ENCODE measurements around the gene BMF.

The BMF gene

GRCh38 chr15:40096094-40096891 is 12.4 kb downstream of the BMF start:
- H2BK12ac ChIP-seq (ENCODE audit: low read length in 2 of 2) = peak overlapping the region in 1 of 2 experiments; percentile 73
- H3K18ac ChIP-seq (ENCODE audit: low read depth in 1 of 2, low read length in 2 of 2) = peak overlapping the region; percentile 86 to 87
- H3K4me2 ChIP-seq (ENCODE audit: low read length, poor library complexity, severe bottlenecking) = no peak overlapping the region
- H2BK5ac ChIP-seq (ENCODE audit: low read depth, low read length, poor library complexity, severe bottlenecking) = no peak overlapping the region
- peak overlapping the region; percentile 64 for H3K27ac ChIP-seq (ENCODE audit: low read length, poor library complexity, severe bottlenecking)
- H2BK15ac ChIP-seq (ENCODE audit: low read depth, poor library complexity, severe bottlenecking) = no peak overlapping the region
- peak overlapping the region; percentile 82 for H2BK120ac ChIP-seq (ENCODE audit: low read depth, low read length)
- peak; percentile 33 for DNase-seq
- no peak overlapping the region for H2AFZ ChIP-seq (ENCODE audit: low read depth, low read length)
- H3K4me3 ChIP-seq (ENCODE audit: insufficient read depth in 1 of 2, low read depth in 1 of 2, low read length in 2 of 2) = no peak overlapping the region
- peaks cover 10 to 27% of the 10 kb centered on the region in 2 experiments for H3K36me3 ChIP-seq (ENCODE audit: control insufficient read depth in 1 of 2, insufficient read depth in 2 of 2, low read depth in 1 of 2, low read length in 2 of 2)
- no peaks in the 10 kb centered on the region for H3K9me3 ChIP-seq (ENCODE audit: control insufficient read depth, low read length)
- H3K79me1 ChIP-seq (replicated peaks; ENCODE audit: low read length, poor library complexity, severe bottlenecking) = peaks cover 17% of the 10 kb centered on the region
- no peak overlapping the region for H3K14ac ChIP-seq (ENCODE audit: low read length in 2 of 2)
- H3K9ac ChIP-seq (ENCODE audit: low read length) = no peak overlapping the region
- H2AK5ac ChIP-seq (ENCODE audit: low read length, severe bottlenecking) = peak overlapping the region; percentile 93
- H4K8ac ChIP-seq (ENCODE audit: low read length) = peak overlapping the region; percentile 77
- H3K27me3 ChIP-seq (ENCODE audit: control insufficient read depth in 1 of 2, insufficient read depth in 1 of 2, low read length in 2 of 2) = no peaks in the 10 kb centered on the region
- 71% methylated on average over 6 of the region's 8 CpGs for WGBS
- peak overlapping the region; percentile 62 to 68 for H3K4ac ChIP-seq (ENCODE audit: low read depth in 1 of 2, low read length in 2 of 2)
- H3K4me1 ChIP-seq (ENCODE audit: control insufficient read depth, insufficient read depth, low read depth, low read length) = peaks cover 62% of the 10 kb centered on the region
- no peak overlapping the region for H3K23ac ChIP-seq (ENCODE audit: low read length in 2 of 2)
- peak overlapping the region; percentile 66 for H4K91ac ChIP-seq (ENCODE audit: low read length)

GRCh38 chr15:40095371-40096093 is 13.1 kb downstream of the BMF start:
- Histone ChIP-seq H2BK120ac (ENCODE audit: low read depth, low read length) (peak overlapping the region; percentile 82), H3K4me2 (ENCODE audit: low read length, poor library complexity, severe bottlenecking) (no peak overlapping the region), H2BK12ac (ENCODE audit: low read length in 2 of 2) (peak overlapping the region; percentile 73 to 97), H3K79me1 (replicated peaks; ENCODE audit: low read length, poor library complexity, severe bottlenecking) (peaks cover 16% of the 10 kb centered on the region), H3K27me3 (ENCODE audit: control insufficient read depth in 1 of 2, insufficient read depth in 1 of 2, low read length in 2 of 2) (no peaks in the 10 kb centered on the region), H2AK5ac (ENCODE audit: low read length, severe bottlenecking) (peak overlapping the region; percentile 12), H3K4ac (ENCODE audit: low read depth in 1 of 2, low read length in 2 of 2) (peak overlapping the region; percentile 55 to 68), H3K18ac (ENCODE audit: low read depth in 1 of 2, low read length in 2 of 2) (peak overlapping the region; percentile 78 to 86), H4K8ac (ENCODE audit: low read length) (peak overlapping the region; percentile 85), H3K23ac (ENCODE audit: low read length in 2 of 2) (no peak overlapping the region), H2AFZ (ENCODE audit: low read depth, low read length) (no peak overlapping the region), H3K9ac (ENCODE audit: low read length) (no peak overlapping the region), H2BK5ac (ENCODE audit: low read depth, low read length, poor library complexity, severe bottlenecking) (no peak overlapping the region), H3K14ac (ENCODE audit: low read length in 2 of 2) (peak overlapping the region in 1 of 2 experiments; percentile 29), H3K4me1 (ENCODE audit: control insufficient read depth, insufficient read depth, low read depth, low read length) (peaks cover 64% of the 10 kb centered on the region), H3K36me3 (ENCODE audit: control insufficient read depth in 1 of 2, insufficient read depth in 2 of 2, low read depth in 1 of 2, low read length in 2 of 2) (peaks cover 3 to 29% of the 10 kb centered on the region in 2 experiments), H4K91ac (ENCODE audit: low read length) (peak overlapping the region; percentile 62), H3K4me3 (ENCODE audit: insufficient read depth in 1 of 2, low read depth in 1 of 2, low read length in 2 of 2) (no peak overlapping the region), H2BK15ac (ENCODE audit: low read depth, poor library complexity, severe bottlenecking) (peak overlapping the region; percentile 15), H3K27ac (ENCODE audit: low read length, poor library complexity, severe bottlenecking) (no peak overlapping the region), H3K9me3 (ENCODE audit: control insufficient read depth, low read length) (no peaks in the 10 kb centered on the region)
- no peak for DNase-seq
- WGBS = 82% methylated on average over 6 of the region's 9 CpGs

- no peak overlapping the region for H3K4me2 ChIP-seq (ENCODE audit: low read length, poor library complexity, severe bottlenecking)
These were observed 14.5 kb downstream of the BMF start for GRCh38 chr15:40094156-40094555.

More at GRCh38 chr15:40094156-40094555, 14.5 kb downstream of the BMF start:
- H3K18ac ChIP-seq (ENCODE audit: low read depth in 1 of 2, low read length in 2 of 2) = peak overlapping the region; percentile 84 to 92
- no peak overlapping the region for H3K9ac ChIP-seq (ENCODE audit: low read length)
- no peak for DNase-seq
- H3K4ac ChIP-seq (ENCODE audit: low read depth in 1 of 2, low read length in 2 of 2) = peak overlapping the region; percentile 76 to 92
- H2AK5ac ChIP-seq (ENCODE audit: low read length, severe bottlenecking) = peak overlapping the region; percentile 72
- peak overlapping the region; percentile 89 for H4K8ac ChIP-seq (ENCODE audit: low read length)
- 95% methylated on average over 4 of the region's 4 CpGs for WGBS
- H3K23ac ChIP-seq (ENCODE audit: low read length in 2 of 2) = peak overlapping the region; percentile 31 to 57
- H3K27me3 ChIP-seq (ENCODE audit: control insufficient read depth in 1 of 2, insufficient read depth in 1 of 2, low read length in 2 of 2) = no peaks in the 10 kb centered on the region
- peak overlapping the region in 1 of 2 experiments; percentile 68 for H3K14ac ChIP-seq (ENCODE audit: low read length in 2 of 2)
- H3K27ac ChIP-seq (ENCODE audit: low read length, poor library complexity, severe bottlenecking) = no peak overlapping the region
- peak overlapping the region; percentile 94 to 95 for H2BK12ac ChIP-seq (ENCODE audit: low read length in 2 of 2)
- H2BK15ac ChIP-seq (ENCODE audit: low read depth, poor library complexity, severe bottlenecking) = peak overlapping the region; percentile 95
- H3K4me1 ChIP-seq (ENCODE audit: control insufficient read depth, insufficient read depth, low read depth, low read length) = peaks cover 70% of the 10 kb centered on the region
- H2BK5ac ChIP-seq (ENCODE audit: low read depth, low read length, poor library complexity, severe bottlenecking) = no peak overlapping the region
- H3K79me1 ChIP-seq (replicated peaks; ENCODE audit: low read length, poor library complexity, severe bottlenecking) = peaks cover 16% of the 10 kb centered on the region
- no peaks in the 10 kb centered on the region for H3K9me3 ChIP-seq (ENCODE audit: control insufficient read depth, low read length)
- peak overlapping the region; percentile 97 for H4K91ac ChIP-seq (ENCODE audit: low read length)
- peak overlapping the region; percentile 94 for H2BK120ac ChIP-seq (ENCODE audit: low read depth, low read length)
- H3K4me3 ChIP-seq (ENCODE audit: insufficient read depth in 1 of 2, low read depth in 1 of 2, low read length in 2 of 2) = no peak overlapping the region
- peaks cover 5 to 34% of the 10 kb centered on the region in 2 experiments for H3K36me3 ChIP-seq (ENCODE audit: control insufficient read depth in 1 of 2, insufficient read depth in 2 of 2, low read depth in 1 of 2, low read length in 2 of 2)
- H2AFZ ChIP-seq (ENCODE audit: low read depth, low read length) = no peak overlapping the region
